ENCODE results near the gene RTKN2. TPM values are rescaled to one million over a fixed set of nuclear protein-coding genes. Genes with fewer than 3 reads are reported as not detected.

RTKN2 gene
- polyA plus RNA-seq, 1 experiment: 1.4 TPM

DNA sequence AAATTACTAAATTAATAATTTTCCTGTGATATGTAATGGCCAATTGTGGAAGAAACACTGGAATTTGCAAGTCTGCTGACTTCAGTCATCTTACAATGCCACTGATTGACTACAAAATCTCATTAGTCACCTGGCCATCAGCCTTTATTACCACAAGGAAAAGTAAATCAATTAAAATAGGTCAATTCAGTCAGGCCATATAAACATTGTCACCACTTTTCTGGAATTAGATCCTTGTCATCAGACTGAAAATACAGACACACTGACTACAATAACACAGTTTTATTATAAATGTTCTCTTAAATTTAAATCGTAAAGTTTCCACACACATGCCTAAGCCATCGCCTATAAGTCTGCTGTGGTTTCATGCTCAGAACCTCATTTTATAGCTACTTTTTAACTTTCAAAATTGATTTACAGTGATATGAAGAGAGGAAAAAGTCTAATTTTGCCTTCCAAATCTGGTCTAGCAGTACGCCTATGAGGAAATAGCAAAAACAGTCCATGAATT lies 54.2 kb downstream of the RTKN2 start:
- CTCF ChIA-PET: no interaction called here
- Histone ChIP-seq H3K27ac (ENCODE audit: low read depth, low read length) (no peak overlapping the region), H3K4me3 (ENCODE audit: low read depth, low read length) (no peak overlapping the region), H3K9me3 (ENCODE audit: control insufficient read depth, insufficient read depth, low read length) (no peaks in the 10 kb centered on the region), H3K27me3 (ENCODE audit: control insufficient read depth, insufficient read depth, low read length) (no peaks in the 10 kb centered on the region)
- POLR2A ChIA-PET: no interaction called here
- no peak for DNase-seq (ENCODE audit: low read depth, low spot score)
- TF ChIP-seq, protein P1, sequence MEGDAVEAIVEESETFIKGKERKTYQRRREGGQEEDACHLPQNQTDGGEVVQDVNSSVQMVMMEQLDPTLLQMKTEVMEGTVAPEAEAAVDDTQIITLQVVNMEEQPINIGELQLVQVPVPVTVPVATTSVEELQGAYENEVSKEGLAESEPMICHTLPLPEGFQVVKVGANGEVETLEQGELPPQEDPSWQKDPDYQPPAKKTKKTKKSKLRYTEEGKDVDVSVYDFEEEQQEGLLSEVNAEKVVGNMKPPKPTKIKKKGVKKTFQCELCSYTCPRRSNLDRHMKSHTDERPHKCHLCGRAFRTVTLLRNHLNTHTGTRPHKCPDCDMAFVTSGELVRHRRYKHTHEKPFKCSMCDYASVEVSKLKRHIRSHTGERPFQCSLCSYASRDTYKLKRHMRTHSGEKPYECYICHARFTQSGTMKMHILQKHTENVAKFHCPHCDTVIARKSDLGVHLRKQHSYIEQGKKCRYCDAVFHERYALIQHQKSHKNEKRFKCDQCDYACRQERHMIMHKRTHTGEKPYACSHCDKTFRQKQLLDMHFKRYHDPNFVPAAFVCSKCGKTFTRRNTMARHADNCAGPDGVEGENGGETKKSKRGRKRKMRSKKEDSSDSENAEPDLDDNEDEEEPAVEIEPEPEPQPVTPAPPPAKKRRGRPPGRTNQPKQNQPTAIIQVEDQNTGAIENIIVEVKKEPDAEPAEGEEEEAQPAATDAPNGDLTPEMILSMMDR (IDR thresholded peaks at IDR 0.05; ENCODE audit: low read depth, low read length): no peak

DNA sequence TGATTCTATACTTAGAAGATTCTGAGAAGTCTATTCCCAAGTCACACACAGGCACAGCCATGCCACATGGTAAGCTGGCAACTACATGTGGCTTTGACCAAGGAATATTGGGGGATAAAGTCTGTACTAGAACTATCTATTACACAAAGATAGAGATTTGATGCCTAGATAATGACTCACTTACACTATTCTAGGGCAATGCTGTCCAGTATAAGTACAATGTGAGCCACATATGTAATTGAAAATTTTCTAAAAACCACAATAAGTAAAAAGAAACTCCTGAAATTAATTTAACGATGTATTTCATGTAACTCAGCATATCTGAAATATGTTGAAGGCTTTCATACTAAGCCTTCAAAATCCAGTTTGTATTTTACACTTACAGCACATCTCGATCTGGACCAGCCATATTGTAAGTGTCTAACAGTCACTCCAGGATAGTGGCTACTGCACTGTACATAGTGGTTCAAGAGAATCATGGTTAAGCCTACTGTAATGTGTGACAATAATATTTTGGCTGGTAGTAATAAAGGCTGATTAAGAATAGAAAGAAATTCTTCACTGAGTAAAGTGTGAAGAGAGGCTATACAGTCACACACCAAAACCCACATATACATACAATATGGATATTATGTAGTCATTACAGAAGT lies 62.8 kb downstream of the RTKN2 start:
- H3K27ac ChIP-seq (ENCODE audit: low read depth, low read length): no peak overlapping the region
- no peak for DNase-seq (ENCODE audit: low read depth, low spot score)
- no peaks in the 10 kb centered on the region for H3K9me3 ChIP-seq (ENCODE audit: control insufficient read depth, insufficient read depth, low read length)
- H3K27me3 ChIP-seq (ENCODE audit: control insufficient read depth, insufficient read depth, low read length): no peaks in the 10 kb centered on the region
- ChIA-PET POLR2A (no interaction called here), CTCF (no interaction called here)
- TF ChIP-seq, protein P1 (IDR thresholded peaks at IDR 0.05; ENCODE audit: low read depth, low read length): no peak
- no peak overlapping the region for H3K4me3 ChIP-seq (ENCODE audit: low read depth, low read length)

DNA sequence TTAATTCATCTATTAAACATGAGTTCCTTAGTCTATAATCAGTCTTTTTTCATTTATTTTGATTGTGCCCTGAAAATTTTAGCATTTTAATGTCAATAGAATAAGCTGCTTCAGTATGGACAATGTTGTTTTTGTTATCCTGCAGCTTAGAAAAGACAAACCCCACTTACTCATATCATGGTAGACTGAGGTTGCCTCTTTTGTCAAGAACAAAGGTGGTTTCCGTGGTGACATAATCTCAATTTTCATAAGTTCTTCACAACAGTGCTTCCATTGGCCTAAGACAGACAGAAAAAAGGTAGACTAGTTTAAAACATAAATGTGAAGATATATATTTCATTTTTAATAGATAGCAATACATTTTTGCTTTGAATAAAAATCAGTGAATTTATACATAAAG lies 69.1 kb downstream of the RTKN2 start:
- Histone ChIP-seq H3K4me3 (ENCODE audit: low read depth, low read length) (no peak overlapping the region), H3K27ac (ENCODE audit: low read depth, low read length) (no peak overlapping the region), H3K9me3 (ENCODE audit: control insufficient read depth, insufficient read depth, low read length) (no peaks in the 10 kb centered on the region), H3K27me3 (ENCODE audit: control insufficient read depth, insufficient read depth, low read length) (no peaks in the 10 kb centered on the region)
- TF ChIP-seq, protein P1 (IDR thresholded peaks at IDR 0.05; ENCODE audit: low read depth, low read length): no peak
- CTCF ChIA-PET: no interaction called here
- DNase-seq (ENCODE audit: low read depth, low spot score): no peak
- POLR2A ChIA-PET: no interaction called here

DNA sequence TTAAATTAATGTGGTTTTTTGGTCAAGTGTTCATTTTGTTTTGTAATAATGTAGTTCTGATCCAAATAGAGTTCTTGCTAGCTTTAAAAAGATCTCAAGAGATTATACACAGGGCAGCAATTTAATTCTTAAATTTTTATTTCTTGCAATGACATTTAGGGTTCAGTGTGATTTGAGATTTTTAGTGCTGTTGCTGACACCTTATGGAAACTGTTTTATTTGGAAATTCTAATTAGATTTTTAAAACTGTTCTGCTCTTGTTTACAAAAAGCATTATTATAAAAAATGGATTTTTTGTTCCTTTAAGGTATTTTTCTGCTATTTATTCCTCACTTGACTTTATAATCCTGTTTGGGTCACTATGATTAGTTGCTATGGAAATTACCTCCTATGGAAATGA lies 72.1 kb downstream of the RTKN2 start:
- Histone ChIP-seq H3K9me3 (ENCODE audit: control insufficient read depth, insufficient read depth, low read length) (no peaks in the 10 kb centered on the region), H3K4me3 (ENCODE audit: low read depth, low read length) (no peak overlapping the region), H3K27ac (ENCODE audit: low read depth, low read length) (no peak overlapping the region), H3K27me3 (ENCODE audit: control insufficient read depth, insufficient read depth, low read length) (no peaks in the 10 kb centered on the region)
- CTCF ChIA-PET: no interaction called here
- TF ChIP-seq, protein P1 (IDR thresholded peaks at IDR 0.05; ENCODE audit: low read depth, low read length): no peak
- no peak for DNase-seq (ENCODE audit: low read depth, low spot score)
- POLR2A ChIA-PET: interaction anchor here (0.6 kb wide), 1 partner anchor 291 kb away, joined by 5 read pairs; no protein-coding TSS in a partner anchor

DNA sequence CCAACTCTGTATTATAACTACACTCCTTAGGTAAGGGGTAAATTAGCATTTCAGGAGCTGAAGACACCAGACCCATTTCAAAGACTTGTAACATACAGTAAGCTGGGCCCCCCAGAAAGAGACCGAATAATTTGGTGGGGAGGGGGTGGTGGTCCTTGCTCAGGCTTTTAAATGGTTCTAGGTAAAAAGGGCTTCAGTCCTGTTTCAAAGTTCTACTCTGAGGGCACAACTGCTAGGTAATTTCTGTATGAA lies 73.0 kb downstream of the RTKN2 start:
- H3K9me3 ChIP-seq (ENCODE audit: control insufficient read depth, insufficient read depth, low read length): no peaks in the 10 kb centered on the region
- ChIA-PET CTCF (no interaction called here), POLR2A (no interaction called here)
- H3K4me3 ChIP-seq (ENCODE audit: low read depth, low read length): no peak overlapping the region
- TF ChIP-seq, protein P1 (IDR thresholded peaks at IDR 0.05; ENCODE audit: low read depth, low read length): no peak
- no peak overlapping the region for H3K27ac ChIP-seq (ENCODE audit: low read depth, low read length)
- no peaks in the 10 kb centered on the region for H3K27me3 ChIP-seq (ENCODE audit: control insufficient read depth, insufficient read depth, low read length)
- no peak for DNase-seq (ENCODE audit: low read depth, low spot score)

All from AG04450 (cell line).